Measurements from ENCODE around the gene STXBP6.

The STXBP6 gene

DNA sequence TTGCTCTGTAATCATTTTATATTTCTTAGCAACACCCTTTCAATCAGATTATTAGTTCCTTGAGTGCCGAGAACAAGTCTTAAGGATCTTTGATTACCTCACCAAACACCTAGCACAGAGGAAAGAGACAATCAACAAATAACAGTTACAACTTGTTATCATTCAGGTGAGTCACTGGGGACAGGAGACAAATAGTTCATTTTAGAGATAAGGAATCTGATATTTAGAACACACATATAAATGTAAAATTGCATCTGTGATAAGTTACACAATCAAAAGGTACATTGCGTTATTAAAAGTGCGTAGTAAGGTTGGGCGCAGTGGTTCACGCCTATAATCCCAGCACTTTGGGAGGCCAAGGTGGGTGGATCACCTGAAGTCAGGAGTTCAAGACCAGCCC lies 5.1 kb upstream of the STXBP6 start:
- H3K9me3 ChIP-seq (ENCODE audit: control insufficient read depth, insufficient read depth, low read length): no peaks in the 10 kb centered on the region
- H3K4me1 ChIP-seq (ENCODE audit: control insufficient read depth, low read length): no peaks in the 10 kb centered on the region
- no peak for TF ChIP-seq EZH2phosphoT487 (IDR thresholded peaks at IDR 0.05; ENCODE audit: borderline replicate concordance, low read length)
- TF ChIP-seq, protein P1, sequence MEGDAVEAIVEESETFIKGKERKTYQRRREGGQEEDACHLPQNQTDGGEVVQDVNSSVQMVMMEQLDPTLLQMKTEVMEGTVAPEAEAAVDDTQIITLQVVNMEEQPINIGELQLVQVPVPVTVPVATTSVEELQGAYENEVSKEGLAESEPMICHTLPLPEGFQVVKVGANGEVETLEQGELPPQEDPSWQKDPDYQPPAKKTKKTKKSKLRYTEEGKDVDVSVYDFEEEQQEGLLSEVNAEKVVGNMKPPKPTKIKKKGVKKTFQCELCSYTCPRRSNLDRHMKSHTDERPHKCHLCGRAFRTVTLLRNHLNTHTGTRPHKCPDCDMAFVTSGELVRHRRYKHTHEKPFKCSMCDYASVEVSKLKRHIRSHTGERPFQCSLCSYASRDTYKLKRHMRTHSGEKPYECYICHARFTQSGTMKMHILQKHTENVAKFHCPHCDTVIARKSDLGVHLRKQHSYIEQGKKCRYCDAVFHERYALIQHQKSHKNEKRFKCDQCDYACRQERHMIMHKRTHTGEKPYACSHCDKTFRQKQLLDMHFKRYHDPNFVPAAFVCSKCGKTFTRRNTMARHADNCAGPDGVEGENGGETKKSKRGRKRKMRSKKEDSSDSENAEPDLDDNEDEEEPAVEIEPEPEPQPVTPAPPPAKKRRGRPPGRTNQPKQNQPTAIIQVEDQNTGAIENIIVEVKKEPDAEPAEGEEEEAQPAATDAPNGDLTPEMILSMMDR (IDR thresholded peaks at IDR 0.05; ENCODE audit: low read depth, low read length, poor library complexity, severe bottlenecking): no peak

DNA sequence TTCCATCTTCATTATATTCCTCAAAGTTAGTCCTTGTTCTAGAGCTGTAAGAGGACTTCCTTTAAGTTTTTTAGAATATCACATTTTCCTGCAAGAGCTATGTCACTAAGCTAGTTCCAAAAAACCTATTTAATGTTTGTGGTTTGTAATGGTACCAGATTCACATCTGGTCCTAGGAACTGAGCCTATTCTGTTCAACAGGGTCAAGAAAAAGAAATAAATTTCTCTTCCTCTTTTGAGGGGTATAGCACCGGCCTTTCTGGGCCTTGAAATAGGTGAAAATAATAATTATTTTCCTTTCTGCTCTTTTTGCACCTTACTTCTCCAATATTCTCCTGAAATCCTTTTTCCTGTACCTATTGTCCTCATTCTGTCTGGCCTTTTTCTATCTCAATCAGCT lies 3.6 kb upstream of the STXBP6 start:
- no peak overlapping the region for H3K4me2 ChIP-seq (ENCODE audit: low read length)
- H3K27me3 ChIP-seq (ENCODE audit: control insufficient read depth, low read length): no peaks in the 10 kb centered on the region
- no peak for TF ChIP-seq EZH2phosphoT487 (IDR thresholded peaks at IDR 0.05; ENCODE audit: borderline replicate concordance, low read length)
- TF ChIP-seq, protein P1 (IDR thresholded peaks at IDR 0.05; ENCODE audit: low read depth, low read length, poor library complexity, severe bottlenecking): no peak
- H4K20me1 ChIP-seq (ENCODE audit: control insufficient read depth, insufficient read depth, low read depth, low read length): no peaks in the 10 kb centered on the region
- no peaks in the 10 kb centered on the region for H3K4me1 ChIP-seq (ENCODE audit: control insufficient read depth, low read length)
- no peaks in the 10 kb centered on the region; the same call in 1 of the 2 replicates for H3K9me3 ChIP-seq (ENCODE audit: control insufficient read depth, insufficient read depth, low read length)
- no peak overlapping the region for H3K27ac ChIP-seq (ENCODE audit: low read depth, low read length)
- no peaks in the 10 kb centered on the region for H3K36me3 ChIP-seq (ENCODE audit: control insufficient read depth, low read length)
- H3K79me2 ChIP-seq (ENCODE audit: control insufficient read depth, low read length): no peaks in the 10 kb centered on the region
- H3K4me3 ChIP-seq (ENCODE audit: low read length): no peak overlapping the region
- no peaks in the 10 kb centered on the region for H3K9me2 ChIP-seq (replicated peaks; ENCODE audit: control insufficient read depth, low read length)
- H3F3A ChIP-seq (ENCODE audit: control insufficient read depth, insufficient read depth): no peaks in the 10 kb centered on the region

More for the DNA sequence above, 5.1 kb upstream of the STXBP6 start:
- Histone ChIP-seq H3K4me2 (ENCODE audit: low read length) (no peak overlapping the region), H3K4me3 (ENCODE audit: low read length) (no peak overlapping the region), H3K27ac (ENCODE audit: low read depth, low read length) (no peak overlapping the region), H4K20me1 (ENCODE audit: control insufficient read depth, insufficient read depth, low read depth, low read length) (no peaks in the 10 kb centered on the region), H3K9me2 (replicated peaks; ENCODE audit: control insufficient read depth, low read length) (no peaks in the 10 kb centered on the region), H3F3A (ENCODE audit: control insufficient read depth, insufficient read depth) (no peaks in the 10 kb centered on the region), H3K36me3 (ENCODE audit: control insufficient read depth, low read length) (no peaks in the 10 kb centered on the region), H3K79me2 (ENCODE audit: control insufficient read depth, low read length) (no peaks in the 10 kb centered on the region), H3K27me3 (ENCODE audit: control insufficient read depth, low read length) (no peaks in the 10 kb centered on the region)

DNA sequence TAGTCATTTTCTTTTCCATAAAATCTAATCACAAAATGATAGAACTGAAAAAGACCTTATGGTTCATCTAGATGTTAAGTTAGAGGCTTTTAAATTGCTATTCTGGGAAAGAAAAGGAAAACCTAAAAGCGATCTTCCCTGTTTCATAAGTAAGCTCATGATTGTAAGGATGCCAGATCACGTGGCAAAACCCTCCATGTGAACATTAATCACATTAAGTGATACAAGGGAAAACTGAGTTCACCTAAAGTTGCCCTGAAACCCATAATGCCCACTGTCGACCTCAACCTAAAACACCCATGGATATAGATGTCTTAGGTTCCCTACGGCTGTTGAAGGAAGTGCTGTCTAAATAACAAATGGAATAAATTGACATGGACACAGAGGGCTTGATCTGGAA lies 3.0 kb upstream of the STXBP6 start:
- no peaks in the 10 kb centered on the region for H3K79me2 ChIP-seq (ENCODE audit: control insufficient read depth, low read length)
- no peak overlapping the region for H3K27ac ChIP-seq (ENCODE audit: low read depth, low read length)
- no peaks in the 10 kb centered on the region for H3F3A ChIP-seq (ENCODE audit: control insufficient read depth, insufficient read depth)
- H3K9me3 ChIP-seq (ENCODE audit: control insufficient read depth, insufficient read depth, low read length): no peaks in the 10 kb centered on the region; the same call in 1 of the 2 replicates
- H3K4me2 ChIP-seq (ENCODE audit: low read length): no peak overlapping the region
- no peaks in the 10 kb centered on the region for H3K36me3 ChIP-seq (ENCODE audit: control insufficient read depth, low read length)
- no peaks in the 10 kb centered on the region for H4K20me1 ChIP-seq (ENCODE audit: control insufficient read depth, insufficient read depth, low read depth, low read length)
- H3K9me2 ChIP-seq (replicated peaks; ENCODE audit: control insufficient read depth, low read length): no peaks in the 10 kb centered on the region
- no peak for TF ChIP-seq EZH2phosphoT487 (IDR thresholded peaks at IDR 0.05; ENCODE audit: borderline replicate concordance, low read length)
- TF ChIP-seq, protein P1 (IDR thresholded peaks at IDR 0.05; ENCODE audit: low read depth, low read length, poor library complexity, severe bottlenecking): no peak
- no peak overlapping the region for H3K4me3 ChIP-seq (ENCODE audit: low read length)
- no peaks in the 10 kb centered on the region for H3K27me3 ChIP-seq (ENCODE audit: control insufficient read depth, low read length)
- H3K4me1 ChIP-seq (ENCODE audit: control insufficient read depth, low read length): no peaks in the 10 kb centered on the region
